WTC11 (cell line): ENCODE data around the gene SORCS2. TPM values are rescaled to one million over a fixed set of nuclear protein-coding genes. Genes with fewer than 3 reads are reported as not detected.

Source experiments
- ATAC-seq: fragments of 200-7000 bp; cut with Tn5 transposase; 2 replicates; pipeline ENCODE4 v1.10.0; 2021; ENCODE audit warnings: mild to moderate bottlenecking, moderate library complexity
- CTCF ChIA-PET: fragments of 300-600 bp; sonication (Branson Sonifier 250); formaldehyde crosslinking; loops from one replicate; lab custom pipeline; 2021; ENCODE audit warnings: antibody characterized with exemption; lab: Charles Lee
- POLR2A ChIA-PET: fragments of 350-600 bp; sonication (Branson Sonifier 250); formaldehyde crosslinking; loops from one replicate; lab custom pipeline; 2021; ENCODE audit warnings: antibody characterized with exemption; lab: Charles Lee
- DNase-seq: peaks from one replicate; pipeline ENCODE4 v3.0.0; 2021; ENCODE audit warnings: low spot score
- H3K27ac Mint-ChIP-seq: 2 replicates; pipeline ENCODE4 v1.8.0; 2021; ENCODE audit warnings: mixed read lengths
- H3K27me3 Mint-ChIP-seq: 2 replicates; pipeline ENCODE4 v1.8.0; 2021; ENCODE audit warnings: low read depth, mild to moderate bottlenecking, moderate library complexity, mixed read lengths
- H3K36me3 Mint-ChIP-seq: 2 replicates; pipeline ENCODE4 v1.8.0; 2021; ENCODE audit warnings: mixed read lengths
- H3K4me1 Mint-ChIP-seq: 2 replicates; pipeline ENCODE4 v1.8.0; 2022; ENCODE audit warnings: mixed read lengths
- H3K4me3 Mint-ChIP-seq: 2 replicates; pipeline ENCODE4 v1.8.0; 2021; ENCODE audit warnings: mild to moderate bottlenecking, moderate library complexity, mixed read lengths
- H3K9me3 Mint-ChIP-seq: 2 replicates; pipeline ENCODE4 v1.8.0; 2021; ENCODE audit warnings: mixed read lengths
- CBFB ChIP-seq: sonication (generic); formaldehyde crosslinking; IDR thresholded peaks from 2 replicates; pipeline ENCODE4 v1.8.1; 2022; ENCODE audit warnings: mild to moderate bottlenecking, low read depth, missing genetic modification reagents
- CREB1 ChIP-seq: sonication (generic); formaldehyde crosslinking; IDR thresholded peaks from 2 replicates; pipeline ENCODE4 v1.8.0; 2023; ENCODE audit warnings: mild to moderate bottlenecking, missing genetic modification reagents
- FOXK1 ChIP-seq: sonication (generic); formaldehyde crosslinking; IDR thresholded peaks from 2 replicates; pipeline ENCODE4 v1.8.0; 2022; ENCODE audit warnings: mild to moderate bottlenecking, moderate library complexity, missing genetic modification reagents
- KAT7 ChIP-seq: sonication (generic); formaldehyde crosslinking; IDR thresholded peaks from 2 replicates; pipeline ENCODE4 v1.8.1; 2023; ENCODE audit warnings: missing genetic modification reagents, mild to moderate bottlenecking, borderline replicate concordance
- MXD4 ChIP-seq: fragments of 250-450 bp; sonication (Bioruptor Pico); IDR thresholded peaks from 2 replicates; pipeline ENCODE4 v1.8.0; 2021; ENCODE audit warnings: mild to moderate bottlenecking, moderate library complexity, borderline replicate concordance
- RELA ChIP-seq: sonication (generic); formaldehyde crosslinking; IDR thresholded peaks from 2 replicates; pipeline ENCODE4 v1.8.1; 2022; ENCODE audit warnings: missing genetic modification reagents, mild to moderate bottlenecking, borderline replicate concordance
- SMAD4 ChIP-seq: sonication (generic); formaldehyde crosslinking; IDR thresholded peaks from 2 replicates; pipeline ENCODE4 v1.8.0; 2022; ENCODE audit warnings: mild to moderate bottlenecking, missing genetic modification reagents
- SP1 ChIP-seq: sonication (generic); formaldehyde crosslinking; conservative IDR thresholded peaks from 2 replicates; pipeline ENCODE4 v1.8.1; 2022; ENCODE audit warnings: missing genetic modification reagents
- TEAD1 ChIP-seq: sonication (generic); formaldehyde crosslinking; IDR thresholded peaks from 2 replicates; pipeline ENCODE4 v1.8.0; 2022; ENCODE audit warnings: mild to moderate bottlenecking, missing genetic modification reagents
- USF1 ChIP-seq: sonication (generic); formaldehyde crosslinking; IDR thresholded peaks from 2 replicates; pipeline ENCODE4 v1.8.0; 2022; ENCODE audit warnings: mild to moderate bottlenecking, missing genetic modification reagents
- ZNF425 ChIP-seq: fragments of 250-450 bp; sonication (Bioruptor Pico); conservative IDR thresholded peaks from 2 replicates; pipeline ENCODE4 v1.9.0; 2021; ENCODE audit warnings: mild to moderate bottlenecking
- total RNA-seq: library from RNA; stranded (reverse); gene quantifications from 3 replicates; pipeline ENCODE4 v1.2.3, GENCODE V29; 2021
- TF ChIP-seq, protein P1 (sequence below): sonication (generic); formaldehyde crosslinking; IDR thresholded peaks from 2 replicates; pipeline ENCODE4 v1.8.0; 2022; ENCODE audit warnings: mild to moderate bottlenecking, missing genetic modification reagents
- TF ChIP-seq, protein P2 (sequence below): sonication (generic); formaldehyde crosslinking; IDR thresholded peaks from 2 replicates; pipeline ENCODE4 v1.8.0; 2022; ENCODE audit warnings: mild to moderate bottlenecking, missing genetic modification reagents
- TF ChIP-seq, protein P3 (sequence below): sonication (generic); formaldehyde crosslinking; IDR thresholded peaks from 2 replicates; pipeline ENCODE4 v1.8.1; 2022; ENCODE audit warnings: low read depth, missing genetic modification reagents, borderline replicate concordance

Gene SORCS2
- total RNA-seq, 1 experiment from 2014 or later, result 6.6 TPM

GRCh38 chr4:7538518-7538917 is 346.2 kb downstream of the SORCS2 start:
- Mint-ChIP-seq H3K27ac (no peak overlapping the region), H3K9me3 (peaks cover 17% of the 10 kb centered on the region), H3K4me1 (0 out of 2 replicates have a peak, but pooled peaks cover under 1% of the 10 kb centered on the region), H3K4me3 (no peak overlapping the region), H3K36me3 (peaks cover 5% of the 10 kb centered on the region; the same call in 1 of the 2 replicates), H3K27me3 (no peaks in the 10 kb centered on the region)
- no peak for TF ChIP-seq ZNF425 (CRISPR knock-in tag)
- no peak for TF ChIP-seq USF1
- TF ChIP-seq, protein P1, sequence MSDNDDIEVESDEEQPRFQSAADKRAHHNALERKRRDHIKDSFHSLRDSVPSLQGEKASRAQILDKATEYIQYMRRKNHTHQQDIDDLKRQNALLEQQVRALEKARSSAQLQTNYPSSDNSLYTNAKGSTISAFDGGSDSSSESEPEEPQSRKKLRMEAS (CRISPR knock-in tag), result no peak
- CTCF ChIA-PET, result interaction anchor here (0.9 kb wide), 1 partner anchor 12 kb away, joined by 3 read pairs; no protein-coding TSS in a partner anchor
- DNase-seq (no peak), ATAC-seq (no peak)
- POLR2A ChIA-PET, result no interaction called here

DNA sequence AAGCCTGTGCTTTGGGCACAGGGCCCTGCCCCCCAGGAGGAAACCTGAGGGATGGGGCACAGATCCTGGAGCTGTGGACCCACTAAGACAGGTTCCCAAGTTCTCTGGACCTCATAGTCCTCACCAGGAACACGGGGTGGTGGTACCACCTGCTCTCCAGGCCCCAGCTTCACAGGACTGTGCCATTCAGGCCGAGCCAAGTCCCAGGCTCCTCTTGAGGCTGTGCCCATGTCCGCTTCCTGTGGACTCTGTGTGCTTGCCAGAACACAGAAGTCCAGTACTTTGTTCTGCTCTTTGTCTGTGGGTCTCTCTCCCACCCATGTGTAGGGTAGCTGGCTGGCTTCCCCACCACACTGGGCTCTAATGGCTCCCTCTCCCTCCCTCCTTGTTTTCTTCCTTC is 346.8 kb downstream of the SORCS2 start:
- Mint-ChIP-seq H3K27ac (no peak overlapping the region), H3K9me3 (peaks cover 12% of the 10 kb centered on the region), H3K27me3 (no peaks in the 10 kb centered on the region), H3K4me1 (no peaks in the 10 kb centered on the region), H3K4me3 (no peak overlapping the region), H3K36me3 (0 out of 2 replicates have a peak, but pooled peaks cover 2% of the 10 kb centered on the region)
- TF ChIP-seq RELA (no peak), CBFB (CRISPR knock-in tag) (no peak), KAT7 (no peak), CREB1 (no peak), FOXK1 (CRISPR knock-in tag) (no peak), MXD4 (no peak)
- CTCF ChIA-PET, result interaction anchor here (0.9 kb wide), 1 partner anchor 13 kb away, joined by 3 read pairs; no protein-coding TSS in a partner anchor
- POLR2A ChIA-PET, result no interaction called here
- ATAC-seq (no peak), DNase-seq (no peak)

GRCh38 chr4:7539659-7540058 is 347.3 kb downstream of the SORCS2 start:
- Mint-ChIP-seq H3K9me3 (peaks cover 9% of the 10 kb centered on the region), H3K4me3 (no peak overlapping the region), H3K27me3 (no peaks in the 10 kb centered on the region), H3K27ac (no peak overlapping the region), H3K4me1 (no peaks in the 10 kb centered on the region), H3K36me3 (0 out of 2 replicates have a peak, but pooled peaks cover 2% of the 10 kb centered on the region)
- POLR2A ChIA-PET, result no interaction called here
- ATAC-seq, result peak; percentile 78
- CTCF ChIA-PET, result interaction anchor here (0.9 to 1.2 kb wide), 2 partner anchors 13 to 111 kb away, joined by 3 read pairs; no protein-coding TSS in a partner anchor
- DNase-seq, result peak; percentile 73
- TF ChIP-seq TEAD1, result no peak
- TF ChIP-seq SP1 (CRISPR knock-in tag), result 0 out of 2 replicates have a peak, but pooled peaks have one; percentile 38
- TF ChIP-seq, all 79 proteins: peak for 1

DNA sequence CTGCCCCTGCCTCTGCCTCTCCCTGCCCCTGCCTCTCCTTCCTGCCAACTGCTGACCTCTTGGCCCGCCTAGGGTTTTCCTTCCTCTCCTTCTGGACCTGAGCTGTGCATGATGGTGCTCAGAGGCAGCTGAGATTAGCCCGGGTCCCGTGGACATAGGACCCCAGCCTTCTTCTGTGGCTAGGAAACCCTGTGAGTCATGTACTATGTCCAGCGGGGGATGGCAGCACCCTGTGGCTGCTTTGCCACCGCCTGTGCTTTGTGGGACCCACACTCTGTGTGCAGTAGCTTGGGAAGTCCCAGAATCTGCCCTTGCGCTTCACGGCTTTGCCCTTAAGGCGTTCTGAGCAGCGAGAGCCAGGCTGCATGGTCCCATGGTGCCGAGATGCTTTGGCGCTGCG is 347.9 kb downstream of the SORCS2 start:
- TF ChIP-seq, protein P2, sequence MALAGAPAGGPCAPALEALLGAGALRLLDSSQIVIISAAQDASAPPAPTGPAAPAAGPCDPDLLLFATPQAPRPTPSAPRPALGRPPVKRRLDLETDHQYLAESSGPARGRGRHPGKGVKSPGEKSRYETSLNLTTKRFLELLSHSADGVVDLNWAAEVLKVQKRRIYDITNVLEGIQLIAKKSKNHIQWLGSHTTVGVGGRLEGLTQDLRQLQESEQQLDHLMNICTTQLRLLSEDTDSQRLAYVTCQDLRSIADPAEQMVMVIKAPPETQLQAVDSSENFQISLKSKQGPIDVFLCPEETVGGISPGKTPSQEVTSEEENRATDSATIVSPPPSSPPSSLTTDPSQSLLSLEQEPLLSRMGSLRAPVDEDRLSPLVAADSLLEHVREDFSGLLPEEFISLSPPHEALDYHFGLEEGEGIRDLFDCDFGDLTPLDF (CRISPR knock-in tag), result no peak
- TF ChIP-seq, protein P3, sequence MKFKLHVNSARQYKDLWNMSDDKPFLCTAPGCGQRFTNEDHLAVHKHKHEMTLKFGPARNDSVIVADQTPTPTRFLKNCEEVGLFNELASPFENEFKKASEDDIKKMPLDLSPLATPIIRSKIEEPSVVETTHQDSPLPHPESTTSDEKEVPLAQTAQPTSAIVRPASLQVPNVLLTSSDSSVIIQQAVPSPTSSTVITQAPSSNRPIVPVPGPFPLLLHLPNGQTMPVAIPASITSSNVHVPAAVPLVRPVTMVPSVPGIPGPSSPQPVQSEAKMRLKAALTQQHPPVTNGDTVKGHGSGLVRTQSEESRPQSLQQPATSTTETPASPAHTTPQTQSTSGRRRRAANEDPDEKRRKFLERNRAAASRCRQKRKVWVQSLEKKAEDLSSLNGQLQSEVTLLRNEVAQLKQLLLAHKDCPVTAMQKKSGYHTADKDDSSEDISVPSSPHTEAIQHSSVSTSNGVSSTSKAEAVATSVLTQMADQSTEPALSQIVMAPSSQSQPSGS, result no peak
- TF ChIP-seq SMAD4 (CRISPR knock-in tag) (no peak), MXD4 (no peak), USF1 (no peak)
- TF ChIP-seq, all 79 proteins: peak for 0
- 0 out of 2 replicates have a peak, but pooled peaks cover 2% of the 10 kb centered on the region for H3K36me3 Mint-ChIP-seq
- H3K9me3 Mint-ChIP-seq, result peaks cover 9% of the 10 kb centered on the region
- ChIA-PET CTCF (interaction anchor here (0.7 to 1.2 kb wide), 2 partner anchors 13 to 111 kb away, joined by 3 read pairs; no protein-coding TSS in a partner anchor), POLR2A (no interaction called here)
- no peaks in the 10 kb centered on the region for H3K27me3 Mint-ChIP-seq
- no peak overlapping the region for H3K4me3 Mint-ChIP-seq
- H3K4me1 Mint-ChIP-seq, result no peaks in the 10 kb centered on the region
- DNase-seq, result no peak
- no peak; the same call in 1 of the 2 replicates for ATAC-seq
- H3K27ac Mint-ChIP-seq, result no peak overlapping the region
